AG04450 (cell line): Measurements from ENCODE around the gene CHMP2A. TPM values are rescaled to one million over a fixed set of nuclear protein-coding genes. Genes with fewer than 3 reads are reported as not detected.

Source experiments
- CTCF ChIA-PET: fragments of 300-600, 350-600 bp; formaldehyde crosslinking; extraction: SDS; loops from one replicate; lab custom pipeline; 2022; ENCODE audit warnings: antibody characterized with exemption, inconsistent platforms; lab: Charles Lee
- POLR2A ChIA-PET: fragments of 350-600 bp; formaldehyde crosslinking; extraction: SDS; loops from one replicate; lab custom pipeline; 2021; ENCODE audit warnings: antibody characterized with exemption, inconsistent platforms; lab: Yijun Ruan, JAX
- DNase-seq: peaks from one replicate; pipeline ENCODE4 v3.0.0-alpha.2; 2011; ENCODE audit warnings: low read depth, low spot score
- H3K27ac ChIP-seq: one replicate; pipeline ENCODE4 v1.5.1; 2012; ENCODE audit warnings: low read depth, low read length, control low read depth
- H3K27me3 ChIP-seq: one replicate; pipeline ENCODE4 v1.6.0; 2012; ENCODE audit warnings: low read length; ENCODE audit not compliant: control insufficient read depth, insufficient read depth
- H3K4me3 ChIP-seq: 2 replicates; pipeline ENCODE4 v1.5.1; 2011; ENCODE audit warnings: mild to moderate bottlenecking, low read depth, low read length, control low read depth
- H3K9me3 ChIP-seq: 2 replicates; pipeline ENCODE4 v1.5.1; 2012; ENCODE audit warnings: low read length; ENCODE audit not compliant: control insufficient read depth, insufficient read depth
- polyA plus RNA-seq: library from polyadenylated mRNA; depleted of rRNA; stranded (reverse); fragments of >200 nt; gene quantifications from 2 replicates; pipeline ENCODE4 v1.2.3, GENCODE V29; 2011
- TF ChIP-seq, protein P1 (sequence below): IDR thresholded peaks from 2 replicates; pipeline ENCODE4 v1.5.1; 2011; ENCODE audit warnings: low read depth, low read length, control low read depth, inconsistent platforms

The CHMP2A gene
- polyA plus RNA-seq, 1 experiment, result 173 TPM

GRCh38 chr19:58529405-58529804 is 25.5 kb downstream of the CHMP2A start:
- ChIA-PET CTCF (no interaction called here), POLR2A (no interaction called here)
- no peak overlapping the region for H3K27ac ChIP-seq
- peaks cover 20% of the 10 kb centered on the region for H3K27me3 ChIP-seq
- no peak overlapping the region for H3K4me3 ChIP-seq
- TF ChIP-seq, protein P1, sequence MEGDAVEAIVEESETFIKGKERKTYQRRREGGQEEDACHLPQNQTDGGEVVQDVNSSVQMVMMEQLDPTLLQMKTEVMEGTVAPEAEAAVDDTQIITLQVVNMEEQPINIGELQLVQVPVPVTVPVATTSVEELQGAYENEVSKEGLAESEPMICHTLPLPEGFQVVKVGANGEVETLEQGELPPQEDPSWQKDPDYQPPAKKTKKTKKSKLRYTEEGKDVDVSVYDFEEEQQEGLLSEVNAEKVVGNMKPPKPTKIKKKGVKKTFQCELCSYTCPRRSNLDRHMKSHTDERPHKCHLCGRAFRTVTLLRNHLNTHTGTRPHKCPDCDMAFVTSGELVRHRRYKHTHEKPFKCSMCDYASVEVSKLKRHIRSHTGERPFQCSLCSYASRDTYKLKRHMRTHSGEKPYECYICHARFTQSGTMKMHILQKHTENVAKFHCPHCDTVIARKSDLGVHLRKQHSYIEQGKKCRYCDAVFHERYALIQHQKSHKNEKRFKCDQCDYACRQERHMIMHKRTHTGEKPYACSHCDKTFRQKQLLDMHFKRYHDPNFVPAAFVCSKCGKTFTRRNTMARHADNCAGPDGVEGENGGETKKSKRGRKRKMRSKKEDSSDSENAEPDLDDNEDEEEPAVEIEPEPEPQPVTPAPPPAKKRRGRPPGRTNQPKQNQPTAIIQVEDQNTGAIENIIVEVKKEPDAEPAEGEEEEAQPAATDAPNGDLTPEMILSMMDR, result no peak
- DNase-seq, result no peak
- no peaks in the 10 kb centered on the region for H3K9me3 ChIP-seq

DNA sequence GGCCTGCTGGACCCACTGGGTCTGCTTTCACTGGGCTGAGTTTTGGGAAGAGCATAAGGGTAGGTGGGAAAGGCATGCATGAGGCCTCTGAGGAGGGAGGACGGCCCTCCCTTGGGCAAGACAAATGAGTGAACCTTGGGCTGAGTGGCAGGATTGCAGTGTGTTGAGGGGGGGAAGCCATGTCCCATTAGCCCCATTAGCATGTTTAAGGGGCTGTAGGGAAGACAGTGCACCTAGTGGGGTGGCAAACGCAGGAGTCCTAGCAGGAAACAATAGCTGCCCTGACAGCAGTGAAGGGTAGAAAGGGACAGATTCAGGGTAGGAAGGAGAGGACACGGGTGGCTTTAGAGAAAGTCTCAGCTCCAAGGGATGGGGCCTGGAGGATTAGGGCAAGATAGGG is 32.2 kb downstream of the CHMP2A start:
- H3K4me3 ChIP-seq, result no peak overlapping the region
- DNase-seq, result no peak
- TF ChIP-seq, protein P1, result no peak
- CTCF ChIA-PET, result no interaction called here
- no peaks in the 10 kb centered on the region for H3K27me3 ChIP-seq
- H3K9me3 ChIP-seq, result no peaks in the 10 kb centered on the region; the same call in 1 of the 2 replicates
- no peak overlapping the region for H3K27ac ChIP-seq
- POLR2A ChIA-PET, result no interaction called here

- DNase-seq, result no peak
- Histone ChIP-seq H3K4me3 (no peak overlapping the region), H3K9me3 (no peaks in the 10 kb centered on the region; the same call in 1 of the 2 replicates), H3K27ac (no peak overlapping the region), H3K27me3 (no peaks in the 10 kb centered on the region)
- ChIA-PET CTCF (interaction anchor here (2.8 to 4.1 kb wide), 2 partner anchors 13 to 59 kb away, joined by 13 to 22 read pairs; no protein-coding TSS in a partner anchor), POLR2A (interaction anchor here (0.6 kb wide), 1 partner anchor 28 kb away, joined by 4 read pairs; no protein-coding TSS in a partner anchor)
- TF ChIP-seq, protein P1, result no peak
Measured at GRCh38 chr19:58521651-58522050, 33.3 kb downstream of the CHMP2A start.

DNA sequence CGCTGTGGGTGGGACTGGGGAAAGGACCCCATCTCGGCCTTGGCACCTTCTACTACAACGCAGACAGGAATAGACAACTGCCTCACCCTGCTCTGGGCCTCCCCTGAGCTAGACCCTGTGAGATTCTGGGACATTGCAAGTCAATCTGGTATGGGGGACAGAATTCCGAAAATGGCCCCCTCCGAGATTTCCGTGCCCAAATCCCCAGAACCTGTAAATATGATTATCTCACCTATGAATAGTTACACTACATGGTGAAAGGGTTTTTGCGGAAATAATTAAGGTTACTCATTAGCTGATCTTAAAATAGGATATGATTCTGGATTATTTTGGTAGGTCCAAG is 34.7 kb downstream of the CHMP2A start:
- Histone ChIP-seq H3K9me3 (no peaks in the 10 kb centered on the region; the same call in 1 of the 2 replicates), H3K27ac (peak overlapping the region; percentile 93), H3K4me3 (peak overlapping the region; percentile 89), H3K27me3 (no peaks in the 10 kb centered on the region)
- ChIA-PET CTCF (interaction anchor here (0.9 to 4.1 kb wide), 14 partner anchors 9 to 118 kb away, joined by 3 to 22 read pairs (median 4); partner anchors contain the start of genes CHMP2A, TRIM28 and UBE2M), POLR2A (interaction anchor here (0.8 to 3.9 kb wide), 18 partner anchors 13 to 242 kb away, joined by 3 to 54 read pairs (median 4); partner anchors contain the start of genes CHMP2A, TRIM28, UBE2M and ZNF324B)
- TF ChIP-seq, protein P1, result no peak
- no peak for DNase-seq

- POLR2A ChIA-PET, result interaction anchor here (0.8 to 3.9 kb wide), 20 partner anchors 14 to 241 kb away, joined by 3 to 54 read pairs (median 4); partner anchors contain the start of genes CHMP2A, TRIM28, UBE2M and ZNF324B
Measured at GRCh38 chr19:58519355-58520256, 35.3 kb downstream of the CHMP2A start, which contains the start of gene ZBTB45. TSS of gene ZBTB45 (minus strand) at chr19:58519810. CDS start at chr19:58517673, 2,137 bp downstream.

More at GRCh38 chr19:58519355-58520256, 35.3 kb downstream of the CHMP2A start, which contains the start of gene ZBTB45:
- CTCF ChIA-PET, result interaction anchor here (0.7 to 4.1 kb wide), 21 partner anchors 9 to 155 kb away, joined by 3 to 22 read pairs (median 5); partner anchors contain the start of genes CHMP2A, TRIM28 and UBE2M
- Histone ChIP-seq H3K27me3 (no peaks in the 10 kb centered on the region), H3K4me3 (peak within 1 kb of the TSS; percentile 89), H3K27ac (peak within 1 kb of the TSS; percentile 93), H3K9me3 (no peaks in the 10 kb centered on the region; the same call in 1 of the 2 replicates)
- peak; percentile 92 for DNase-seq
- TF ChIP-seq, protein P1, result peak; percentile 69
